ENCODE results near the gene MAGEF1. TPM values are rescaled to one million over a fixed set of nuclear protein-coding genes. Genes with fewer than 3 reads are reported as not detected.

Gene MAGEF1
- total and polyA plus RNA-seq, 9 of the 15 experiments (the other 6 are each of a cell fraction or from before 2014, with no cell fraction given) = 1.5 to 39.1 (median 19.8) TPM

DNA sequence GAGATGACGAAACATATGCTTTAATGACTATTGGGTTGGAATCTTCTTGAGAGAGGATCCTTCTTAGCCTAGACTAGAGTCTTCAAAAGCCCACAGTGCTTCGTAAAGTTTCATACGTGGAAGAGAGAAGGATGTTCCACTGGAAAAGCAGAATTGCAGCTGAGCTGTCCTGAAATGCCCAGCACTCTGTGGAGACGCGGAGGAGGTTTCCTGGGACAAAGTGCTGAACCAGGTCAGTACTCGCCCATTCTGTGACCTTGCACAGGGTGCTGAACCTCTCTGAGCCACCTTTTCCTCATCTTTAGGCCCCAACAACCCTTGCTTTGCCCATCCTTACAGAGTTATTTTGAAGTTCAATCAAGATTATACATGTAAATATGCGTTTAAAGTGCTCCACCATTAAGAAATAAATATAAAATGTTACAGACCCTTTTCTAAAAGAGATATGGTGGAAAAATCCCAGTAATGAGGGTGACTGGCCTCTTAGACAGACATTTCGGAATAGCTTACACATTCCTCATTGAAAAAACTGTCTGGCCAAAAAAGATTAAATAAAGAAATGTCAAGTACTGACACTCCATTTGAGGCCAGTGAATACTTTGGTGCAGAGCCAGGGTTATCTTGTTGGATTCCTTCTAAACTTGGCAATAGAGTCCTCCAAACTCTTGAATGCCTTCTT is 4.2 kb upstream of the MAGEF1 start:
- WGBS (ENCODE audit: insufficient coverage, low coverage, missing lambda C conversion rate) = 58% methylated on average over 7 of the region's 8 CpGs
- H3K79me2 ChIP-seq (ENCODE audit: control insufficient read depth, insufficient read depth, low read length) = peaks cover 4% of the 10 kb centered on the region
- no peaks in the 10 kb centered on the region for H3K9me1 ChIP-seq (ENCODE audit: control insufficient read depth, insufficient read depth, low read length)
- H4K20me1 ChIP-seq (replicated peaks; ENCODE audit: control insufficient read depth, insufficient read depth, low read length) = no peaks in the 10 kb centered on the region
- H3K4me1 ChIP-seq (replicated peaks in 1 of 2; ENCODE audit: control insufficient read depth in 2 of 2, insufficient read depth in 2 of 2, low read length in 2 of 2) = peaks cover 6 to 18% of the 10 kb centered on the region in 2 experiments
- no peaks in the 10 kb centered on the region; a peak in 1 of 5 replicates for H3K27me3 ChIP-seq (ENCODE audit: control insufficient read depth in 2 of 2, insufficient read depth in 2 of 2, low read length in 2 of 2)
- no peaks in the 10 kb centered on the region for H3K36me3 ChIP-seq (ENCODE audit: control insufficient read depth, insufficient read depth, low read length)
- no peak overlapping the region for H3K4me3 ChIP-seq
- H3K9me3 ChIP-seq (replicated peaks; ENCODE audit: control insufficient read depth, insufficient read depth, low read depth, low read length) = no peaks in the 10 kb centered on the region
- H3K27ac ChIP-seq (ENCODE audit: extremely low read depth, low read depth, low read length) = no peak overlapping the region
- DNase-seq (ENCODE audit: extremely low read depth in 1 of 4, low spot score in 3 of 4) = no peak
- no peak overlapping the region for H3K4me2 ChIP-seq (ENCODE audit: insufficient read depth, low read length)
- H3K9ac ChIP-seq (ENCODE audit: insufficient read depth in 1 of 2, low read depth in 2 of 2, low read length in 2 of 2) = peak overlapping the region in 1 of 2 experiments; percentile 47; a peak in 2 of 4 replicates
- intact Hi-C loops (cut with micrococcal nuclease) (loop anchor here (10.0 kb wide), 1 partner anchor 331 kb away; the partner anchor contains the start of gene CHRD), in situ Hi-C loops (cut with MboI) (no loop called here)
- BruUV-seq (replicated peaks) = no TSS peak
- FAIRE-seq = peak; percentile 32
- H2AFZ ChIP-seq (ENCODE audit: low read depth, low read length) = peak overlapping the region; percentile 80
- TF ChIP-seq BMI1 (IDR thresholded peaks at IDR 0.05; ENCODE audit: low read length) = no peak
- TF ChIP-seq CXXC5 (CRISPR knock-in tag; IDR thresholded peaks at IDR 0.05) = no peak
- TF ChIP-seq, protein P1, sequence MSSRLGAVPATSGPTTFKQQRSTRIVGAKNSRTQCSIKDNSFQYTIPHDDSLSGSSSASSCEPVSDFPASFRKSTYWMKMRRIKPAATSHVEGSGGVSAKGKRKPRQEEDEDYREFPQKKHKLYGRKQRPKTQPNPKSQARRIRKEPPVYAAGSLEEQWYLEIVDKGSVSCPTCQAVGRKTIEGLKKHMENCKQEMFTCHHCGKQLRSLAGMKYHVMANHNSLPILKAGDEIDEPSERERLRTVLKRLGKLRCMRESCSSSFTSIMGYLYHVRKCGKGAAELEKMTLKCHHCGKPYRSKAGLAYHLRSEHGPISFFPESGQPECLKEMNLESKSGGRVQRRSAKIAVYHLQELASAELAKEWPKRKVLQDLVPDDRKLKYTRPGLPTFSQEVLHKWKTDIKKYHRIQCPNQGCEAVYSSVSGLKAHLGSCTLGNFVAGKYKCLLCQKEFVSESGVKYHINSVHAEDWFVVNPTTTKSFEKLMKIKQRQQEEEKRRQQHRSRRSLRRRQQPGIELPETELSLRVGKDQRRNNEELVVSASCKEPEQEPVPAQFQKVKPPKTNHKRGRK (tag; IDR thresholded peaks at IDR 0.05) = no peak
- no peak for TF ChIP-seq ZNF76 (CRISPR knock-in tag; IDR thresholded peaks at IDR 0.05; ENCODE audit: borderline replicate concordance)
- no peak for TF ChIP-seq ZNF143 (CRISPR knock-in tag; IDR thresholded peaks at IDR 0.05)
- TF ChIP-seq, protein P2, sequence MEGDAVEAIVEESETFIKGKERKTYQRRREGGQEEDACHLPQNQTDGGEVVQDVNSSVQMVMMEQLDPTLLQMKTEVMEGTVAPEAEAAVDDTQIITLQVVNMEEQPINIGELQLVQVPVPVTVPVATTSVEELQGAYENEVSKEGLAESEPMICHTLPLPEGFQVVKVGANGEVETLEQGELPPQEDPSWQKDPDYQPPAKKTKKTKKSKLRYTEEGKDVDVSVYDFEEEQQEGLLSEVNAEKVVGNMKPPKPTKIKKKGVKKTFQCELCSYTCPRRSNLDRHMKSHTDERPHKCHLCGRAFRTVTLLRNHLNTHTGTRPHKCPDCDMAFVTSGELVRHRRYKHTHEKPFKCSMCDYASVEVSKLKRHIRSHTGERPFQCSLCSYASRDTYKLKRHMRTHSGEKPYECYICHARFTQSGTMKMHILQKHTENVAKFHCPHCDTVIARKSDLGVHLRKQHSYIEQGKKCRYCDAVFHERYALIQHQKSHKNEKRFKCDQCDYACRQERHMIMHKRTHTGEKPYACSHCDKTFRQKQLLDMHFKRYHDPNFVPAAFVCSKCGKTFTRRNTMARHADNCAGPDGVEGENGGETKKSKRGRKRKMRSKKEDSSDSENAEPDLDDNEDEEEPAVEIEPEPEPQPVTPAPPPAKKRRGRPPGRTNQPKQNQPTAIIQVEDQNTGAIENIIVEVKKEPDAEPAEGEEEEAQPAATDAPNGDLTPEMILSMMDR (IDR thresholded peaks at IDR 0.05 in 2 of 3, conservative IDR thresholded peaks at IDR 0.05 in 1 of 3; ENCODE audit: insufficient read depth in 2 of 3, low read depth in 1 of 3, low read length in 3 of 3) = no peak
- TF ChIP-seq HDGF (IDR thresholded peaks at IDR 0.05) = no peak
- TF ChIP-seq, protein P3, sequence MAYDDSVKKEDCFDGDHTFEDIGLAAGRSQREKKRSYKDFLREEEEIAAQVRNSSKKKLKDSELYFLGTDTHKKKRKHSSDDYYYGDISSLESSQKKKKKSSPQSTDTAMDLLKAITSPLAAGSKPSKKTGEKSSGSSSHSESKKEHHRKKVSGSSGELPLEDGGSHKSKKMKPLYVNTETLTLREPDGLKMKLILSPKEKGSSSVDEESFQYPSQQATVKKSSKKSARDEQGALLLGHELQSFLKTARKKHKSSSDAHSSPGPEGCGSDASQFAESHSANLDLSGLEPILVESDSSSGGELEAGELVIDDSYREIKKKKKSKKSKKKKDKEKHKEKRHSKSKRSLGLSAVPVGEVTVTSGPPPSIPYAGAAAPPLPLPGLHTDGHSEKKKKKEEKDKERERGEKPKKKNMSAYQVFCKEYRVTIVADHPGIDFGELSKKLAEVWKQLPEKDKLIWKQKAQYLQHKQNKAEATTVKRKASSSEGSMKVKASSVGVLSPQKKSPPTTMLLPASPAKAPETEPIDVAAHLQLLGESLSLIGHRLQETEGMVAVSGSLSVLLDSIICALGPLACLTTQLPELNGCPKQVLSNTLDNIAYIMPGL (CRISPR knock-in tag; IDR thresholded peaks at IDR 0.05) = no peak
- TF ChIP-seq TAF9B (IDR thresholded peaks at IDR 0.05; ENCODE audit: partially characterized antibody) = no peak
- TF ChIP-seq, protein P4, sequence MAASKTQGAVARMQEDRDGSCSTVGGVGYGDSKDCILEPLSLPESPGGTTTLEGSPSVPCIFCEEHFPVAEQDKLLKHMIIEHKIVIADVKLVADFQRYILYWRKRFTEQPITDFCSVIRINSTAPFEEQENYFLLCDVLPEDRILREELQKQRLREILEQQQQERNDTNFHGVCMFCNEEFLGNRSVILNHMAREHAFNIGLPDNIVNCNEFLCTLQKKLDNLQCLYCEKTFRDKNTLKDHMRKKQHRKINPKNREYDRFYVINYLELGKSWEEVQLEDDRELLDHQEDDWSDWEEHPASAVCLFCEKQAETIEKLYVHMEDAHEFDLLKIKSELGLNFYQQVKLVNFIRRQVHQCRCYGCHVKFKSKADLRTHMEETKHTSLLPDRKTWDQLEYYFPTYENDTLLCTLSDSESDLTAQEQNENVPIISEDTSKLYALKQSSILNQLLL (CRISPR knock-in tag; IDR thresholded peaks at IDR 0.05; ENCODE audit: borderline replicate concordance) = no peak
- TF ChIP-seq DPF2 (IDR thresholded peaks at IDR 0.05) = no peak
- ATAC-seq = no peak
- CTCF ChIA-PET (ENCODE audit: low intra/inter-chr PET ratio) = no interaction called here
- POLR2A ChIA-PET = interaction anchor here (0.5 kb wide), 1 partner anchor 274 kb away, joined by 3 read pairs; no protein-coding TSS in a partner anchor
